B cell (primary cell): ENCODE data around the gene MYH15. TPM values are rescaled to one million over a fixed set of nuclear protein-coding genes. Genes with fewer than 3 reads are reported as not detected.

Experiments
- ATAC-seq: fragments of 200-7000 bp; cut with Tn5 transposase; one replicate; pipeline ENCODE4 v1.10.0; 2021; ENCODE audit warnings: low read depth, mild to moderate bottlenecking, moderate number of reproducible peaks, moderate library complexity
- CTCF ChIA-PET: fragments of 350-600 bp; sonication (Branson Sonifier 250); formaldehyde crosslinking; loops from one replicate; lab custom pipeline; 2021; ENCODE audit warnings: antibody characterized with exemption, inconsistent platforms; lab: Charles Lee
- POLR2A ChIA-PET: fragments of 350-600 bp; sonication (Branson Sonifier 250); formaldehyde crosslinking; loops from one replicate; lab custom pipeline; 2021; ENCODE audit warnings: antibody characterized with exemption; lab: Charles Lee
- DNase-seq: peaks from one replicate; pipeline ENCODE4 v3.0.0; 2013
- H2AFZ ChIP-seq: 2 replicates; pipeline ENCODE4 v1.6.1; 2012; ENCODE audit warnings: mild to moderate bottlenecking, low read depth, low read length; ENCODE audit not compliant: insufficient read depth, poor library complexity, severe bottlenecking
- H3K27ac ChIP-seq, 2 donors: 1 replicate in 1 of 2; 2 replicates in 1 of 2; pipeline ENCODE4 v1.5.1; 2012 to 2013; ENCODE audit warnings: low read length in 2 of 2, mild to moderate bottlenecking in 2 of 2, moderate library complexity in 1 of 2
- H3K27me3 ChIP-seq, 4 experiments: fragments of 200-600 bp in 1 of 4; sonication (generic) in 1 of 4; replicated peaks in 1 of 4; 1 replicate in 2 of 4; 2 replicates in 2 of 4; pipeline versions ENCODE4 v1.6.1 to v1.7.0; 2013 to 2016; ENCODE audit warnings: low read length in 3 of 4, mild to moderate bottlenecking in 2 of 4, mixed read lengths in 1 of 4, moderate library complexity in 1 of 4; ENCODE audit not compliant: insufficient read depth in 4 of 4, control insufficient read depth in 3 of 4; ENCODE audit errors: control extremely low read depth in 1 of 4
- H3K36me3 ChIP-seq, 2 experiments: replicated peaks in 1 of 2; 1 replicate in 1 of 2; 2 replicates in 1 of 2; pipeline versions ENCODE4 v1.6.1 to v1.7.1; 2013; ENCODE audit warnings: low read length in 1 of 2; ENCODE audit not compliant: insufficient read depth in 2 of 2, control insufficient read depth in 1 of 2; ENCODE audit errors: control extremely low read depth in 1 of 2, extremely low read depth in 1 of 2
- H3K4me1 ChIP-seq, 2 donors: fragments of 200-600 bp in 1 of 2; sonication (generic) in 1 of 2; 1 replicate in 1 of 2; 2 replicates in 1 of 2; pipeline versions ENCODE4 v1.5.1 to v1.6.1; 2013 to 2017; ENCODE audit warnings: low read length in 2 of 2; ENCODE audit not compliant: control insufficient read depth in 2 of 2, insufficient read depth in 2 of 2
- H3K4me2 ChIP-seq: replicated peaks from 2 replicates; pipeline ENCODE3; 2012; ENCODE audit warnings: mild to moderate bottlenecking, low read depth, low read length; ENCODE audit not compliant: poor library complexity, severe bottlenecking
- H3K4me3 ChIP-seq, 5 experiments: fragments of 200-600 bp in 1 of 5; sonication (generic) in 1 of 5; 1 replicate in 3 of 5; 2 replicates in 2 of 5; pipeline versions ENCODE4 v1.5.1 to v1.7.0; 2011 to 2016; ENCODE audit warnings: low read length in 4 of 5, mild to moderate bottlenecking in 4 of 5, low read depth in 2 of 5, control low read depth in 1 of 5, moderate library complexity in 1 of 5; ENCODE audit not compliant: insufficient read depth in 1 of 5; ENCODE audit errors: control extremely low read depth in 1 of 5, extremely low read depth in 1 of 5
- H3K79me2 ChIP-seq: fragments of 200-600 bp; sonication (generic); one replicate; pipeline ENCODE4 v1.6.0; 2016; ENCODE audit warnings: low read length; ENCODE audit not compliant: control insufficient read depth, insufficient read depth
- H3K9ac ChIP-seq: fragments of 200-600 bp; sonication (generic); 2 replicates; pipeline ENCODE4 v1.6.1; 2017; ENCODE audit warnings: mild to moderate bottlenecking, low read length, moderate library complexity
- H3K9me3 ChIP-seq, 3 donors: one replicate each; pipeline versions ENCODE4 v1.6.1 to v1.7.1; 2013; ENCODE audit warnings: low read length in 2 of 3; ENCODE audit not compliant: control insufficient read depth in 2 of 3, insufficient read depth in 1 of 3; ENCODE audit errors: control extremely low read depth in 1 of 3
- H4K20me1 ChIP-seq: 2 replicates; pipeline ENCODE4 v1.6.0; 2012; ENCODE audit warnings: mild to moderate bottlenecking, low read length; ENCODE audit not compliant: insufficient read depth, control insufficient read depth, poor library complexity, severe bottlenecking
- H3K27ac Mint-ChIP-seq: one replicate; pipeline ENCODE4 v1.8.0; 2021; ENCODE audit warnings: mixed read lengths
- H3K27me3 Mint-ChIP-seq: one replicate; pipeline ENCODE4 v1.8.0; 2021; ENCODE audit warnings: mixed read lengths
- H3K4me1 Mint-ChIP-seq: one replicate; pipeline ENCODE4 v1.8.0; 2021; ENCODE audit warnings: mixed read lengths
- H3K4me3 Mint-ChIP-seq: one replicate; pipeline ENCODE4 v1.8.0; 2021; ENCODE audit warnings: mixed read lengths
- H3K9me3 Mint-ChIP-seq: one replicate; pipeline ENCODE4 v1.8.0; 2022; ENCODE audit warnings: mixed read lengths; ENCODE audit not compliant: insufficient read depth
- CTCF ChIP-seq: fragments of 200-600 bp; IDR thresholded peaks from one replicate; pipeline ENCODE4 v1.8.0; 2022; ENCODE audit warnings: antibody characterized with exemption, mild to moderate bottlenecking
- EZH2 ChIP-seq: IDR thresholded peaks from 2 replicates; pipeline ENCODE4 v1.6.1; 2012; ENCODE audit warnings: borderline replicate concordance, low read depth, mild to moderate bottlenecking, moderate library complexity, low read length; ENCODE audit not compliant: insufficient read depth, poor library complexity, severe bottlenecking
- WGBS: methylation state at CpG from one replicate; pipeline ENCODE4 v1.1.5; 2013; ENCODE audit warnings: missing lambda C conversion rate; ENCODE audit not compliant: insufficient coverage; 5-methylcytosine and 5-hydroxymethylcytosine counted together
- intact Hi-C: fragments of 100-400 bp; cut with micrococcal nuclease; formaldehyde crosslinking; loops from one replicate; pipeline ENCODE4 v1.10.0; 2022
- polyA plus RNA-seq: library from polyadenylated mRNA; depleted of rRNA; stranded (reverse); fragments of >200 nt; gene quantifications from 2 replicates; pipeline ENCODE4 v1.2.3, GENCODE V29; 2012
- total RNA-seq, 2 donors: library from RNA; stranded (reverse); fragments of 120-200 nt in 1 of 2; gene quantifications; 1 replicate in 1 of 2; 2 replicates in 1 of 2; pipeline versions ENCODE4 v1.2.3 to v1.2.4, GENCODE V29; 2013 to 2022

Gene MYH15
- total and polyA plus RNA-seq, 2 donors (not counting 1 experiment from before 2014, with no cell fraction given): 0.06 TPM; not detected in 1

GRCh38 chr3:108401836-108402235, 108.6 kb downstream of the MYH15 start:
- peaks cover 6% of the 10 kb centered on the region for H3K4me1 Mint-ChIP-seq
- TF ChIP-seq EZH2 (no peak), CTCF (no peak)
- no peaks in the 10 kb centered on the region for H3K36me3 ChIP-seq
- ChIA-PET POLR2A (no interaction called here), CTCF (interaction anchor here (1.0 to 1.7 kb wide), 3 partner anchors 9 to 463 kb away, joined by 3 to 7 read pairs (median 3); no protein-coding TSS in a partner anchor)
- peaks cover 3 to 5% of the 10 kb centered on the region in 2 donors for H3K4me1 ChIP-seq
- no peaks in the 10 kb centered on the region for H3K27me3 Mint-ChIP-seq
- H2AFZ ChIP-seq: no peak overlapping the region
- H3K9me3 Mint-ChIP-seq: no peaks in the 10 kb centered on the region
- no peaks in the 10 kb centered on the region for H4K20me1 ChIP-seq
- no peak overlapping the region for H3K27ac ChIP-seq
- H3K27ac Mint-ChIP-seq: no peak overlapping the region
- H3K4me2 ChIP-seq: no peak overlapping the region
- no peak overlapping the region for H3K4me3 ChIP-seq
- H3K27me3 ChIP-seq: no peaks in the 10 kb centered on the region
- DNase-seq (no peak), ATAC-seq (no peak)
- H3K79me2 ChIP-seq: no peaks in the 10 kb centered on the region
- no peak overlapping the region for H3K9ac ChIP-seq
- no peak overlapping the region for H3K4me3 Mint-ChIP-seq
- H3K9me3 ChIP-seq: peaks cover 0 to 4% (median 4%) of the 10 kb centered on the region in 3 donors
- intact Hi-C loops: loop anchor here (10.0 kb wide), 2 partner anchors 647 to 727 kb away; no protein-coding TSS in a partner anchor
- WGBS: no CpG with 5 or more reads among the region's 2 CpGs

- no peak for TF ChIP-seq CTCF
- ChIA-PET POLR2A (no interaction called here), CTCF (no interaction called here)
- Histone ChIP-seq H3K4me1 (no peaks in the 10 kb centered on the region), H3K27me3 (no peaks in the 10 kb centered on the region), H3K36me3 (no peaks in the 10 kb centered on the region), H2AFZ (no peak overlapping the region), H3K9ac (no peak overlapping the region), H3K9me3 (peaks cover 0 to 4% (median 4%) of the 10 kb centered on the region in 3 donors), H4K20me1 (no peaks in the 10 kb centered on the region), H3K79me2 (no peaks in the 10 kb centered on the region), H3K4me3 (no peak overlapping the region), H3K4me2 (no peak overlapping the region), H3K27ac (no peak overlapping the region)
- H3K27ac Mint-ChIP-seq: no peak overlapping the region
- H3K9me3 Mint-ChIP-seq: no peaks in the 10 kb centered on the region
- H3K27me3 Mint-ChIP-seq: no peaks in the 10 kb centered on the region
- no peak overlapping the region for H3K4me3 Mint-ChIP-seq
- H3K4me1 Mint-ChIP-seq: no peaks in the 10 kb centered on the region
- ATAC-seq (no peak), DNase-seq (no peak)
- intact Hi-C loops: no loop called here
- WGBS: 100% methylated on average over 2 of the region's 6 CpGs
These were observed 111.9 kb downstream of the MYH15 start for GRCh38 chr3:108398510-108398909.
